ENCODE data around the gene CCDC24.
A peak's percentile ranks its signal among the peaks of the same experiment; 100 is the strongest.

The CCDC24 gene

DNA sequence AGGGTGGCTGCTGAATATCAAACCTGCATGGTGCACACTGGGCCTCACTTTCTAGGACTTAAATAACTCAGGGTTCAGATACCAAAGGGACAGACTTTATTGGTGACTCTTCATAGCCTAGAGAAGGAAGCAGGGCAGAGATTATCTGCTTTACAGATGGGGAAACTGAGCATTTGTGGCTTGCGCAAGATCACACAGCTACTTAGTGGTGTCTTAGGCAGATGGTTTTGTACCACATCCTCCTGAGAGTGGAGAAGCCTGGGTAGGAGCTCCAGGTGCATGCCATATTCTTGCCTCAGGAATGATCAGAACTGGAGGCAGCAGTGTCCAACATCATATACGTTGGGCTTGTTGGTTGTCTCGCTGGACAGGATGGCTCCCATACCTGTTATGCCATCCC, 28.4 kb upstream of the CCDC24 start:
- DNase-seq (ENCODE audit: low spot score) = no peak

DNA sequence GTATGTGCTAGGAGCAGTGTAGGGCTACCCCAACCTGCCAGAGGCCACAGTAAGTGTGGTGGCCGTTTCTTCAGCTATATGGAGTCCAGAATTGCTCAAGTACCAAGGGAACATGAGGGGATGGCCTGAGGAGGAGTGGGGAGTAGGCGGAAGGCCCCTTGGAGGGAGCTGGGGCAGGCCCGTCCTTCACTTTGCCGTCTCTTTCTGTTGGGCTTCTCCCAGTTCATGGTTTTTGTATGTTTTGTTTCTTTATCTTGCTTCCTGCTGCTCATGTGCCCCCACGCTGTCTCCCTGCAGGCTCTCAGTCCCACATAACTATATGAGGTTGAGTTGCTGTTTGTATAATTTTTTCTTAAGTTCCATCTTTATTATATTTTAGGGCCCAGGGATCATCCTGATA, 27.5 kb upstream of the CCDC24 start:
- DNase-seq (ENCODE audit: low spot score) = no peak

DNA sequence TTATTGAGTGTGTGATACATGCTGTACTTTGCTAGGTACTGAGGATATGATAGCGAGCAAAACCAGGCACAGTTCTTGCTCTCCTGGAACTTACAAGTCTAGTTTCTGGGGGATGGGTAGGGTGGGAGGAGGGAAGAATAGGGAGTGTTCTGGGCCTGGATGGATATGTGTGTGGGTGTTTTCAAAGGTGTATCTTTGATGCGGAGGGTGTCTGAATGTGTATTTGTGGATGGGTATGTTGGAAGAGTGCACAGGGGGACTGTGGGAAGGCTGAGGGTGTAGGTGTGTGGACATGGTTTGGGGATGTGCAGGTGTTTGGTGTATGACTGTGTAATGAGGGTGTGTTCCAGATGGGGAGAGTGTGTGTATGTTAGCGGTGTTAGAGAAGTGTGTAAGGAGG, 26.1 kb upstream of the CCDC24 start:
- DNase-seq (ENCODE audit: low spot score) = no peak

DNA sequence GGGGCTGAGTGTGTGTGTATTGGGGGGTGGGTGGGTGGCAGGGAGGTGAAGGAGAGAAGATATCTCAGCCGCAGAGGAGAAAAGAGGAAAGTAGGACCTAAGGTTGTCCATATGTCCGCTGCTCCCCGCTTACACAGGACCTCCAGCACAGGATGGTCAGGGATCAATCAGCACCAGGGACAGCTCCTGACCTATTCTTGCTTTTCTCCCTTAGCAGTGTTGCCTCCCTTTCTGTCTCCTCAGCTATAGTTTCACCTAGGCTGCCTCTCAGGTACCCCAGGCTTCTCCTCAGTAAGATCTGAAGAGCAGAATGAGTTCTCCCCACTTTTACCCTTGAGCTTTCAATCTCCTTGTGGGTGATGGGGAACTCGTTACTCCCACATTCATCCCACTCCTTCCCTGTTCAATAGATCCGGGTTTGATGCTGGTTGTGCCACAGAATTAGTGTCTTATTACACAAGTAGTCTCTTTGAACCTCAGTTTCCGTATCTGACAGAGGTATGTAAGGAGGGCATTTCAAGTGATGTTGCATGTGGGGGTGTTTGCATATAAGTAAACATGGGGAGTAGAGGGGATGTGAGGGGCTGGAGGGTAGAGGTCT, 23.0 kb upstream of the CCDC24 start:
- no peak for DNase-seq (ENCODE audit: low spot score)

DNA sequence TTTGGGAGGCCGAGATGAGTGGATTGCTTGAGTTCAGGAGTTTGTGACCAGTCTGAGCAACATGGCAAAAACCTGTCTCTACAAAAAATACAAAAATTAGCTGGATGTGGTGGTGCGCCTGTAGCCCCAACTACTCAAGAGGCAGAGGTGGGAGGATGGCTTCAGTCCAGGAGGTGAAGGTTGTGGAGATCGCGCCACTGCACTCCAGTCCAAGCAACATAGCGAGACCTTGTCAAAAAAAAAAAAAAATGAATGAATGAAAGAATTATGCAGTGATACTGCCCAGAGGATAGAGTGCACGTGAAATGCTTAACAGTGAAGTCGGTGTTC, 22.0 kb upstream of the CCDC24 start:
- no peak for DNase-seq (ENCODE audit: low spot score)

DNA sequence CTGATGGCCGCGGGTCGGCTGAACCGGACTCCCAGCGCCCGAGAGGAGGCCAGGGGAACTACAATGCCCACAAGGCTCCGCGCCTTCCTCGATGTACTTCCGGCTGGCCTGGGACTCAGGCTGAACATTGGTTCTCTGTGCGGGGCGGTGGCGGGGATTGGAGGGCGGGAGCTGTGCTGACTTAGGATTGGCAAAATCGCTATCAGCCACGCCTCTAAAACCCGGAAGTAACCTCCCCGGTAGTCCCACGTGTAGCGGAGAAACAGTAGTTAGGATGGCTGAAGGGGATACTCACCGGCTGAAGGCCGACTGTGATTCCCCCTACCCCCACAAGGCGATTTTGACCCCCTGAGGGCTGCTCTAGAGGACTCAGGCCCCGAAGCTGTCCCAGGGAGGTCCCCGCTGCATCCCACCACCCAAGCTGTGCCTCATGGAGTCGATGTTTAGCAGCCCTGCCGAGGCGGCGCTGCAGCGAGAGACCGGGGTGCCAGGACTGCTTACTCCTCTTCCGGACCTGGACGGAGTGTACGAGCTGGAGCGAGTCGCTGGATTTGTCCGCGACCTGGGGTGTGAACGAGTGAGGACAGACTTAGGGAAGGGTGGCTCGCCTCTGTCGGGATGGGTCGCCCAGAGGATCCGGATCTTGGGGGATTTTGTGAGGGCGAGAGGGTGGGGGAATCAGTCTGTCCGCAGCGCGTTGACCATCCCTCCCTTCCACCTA, 21.5 kb upstream of the CCDC24 start, which contains the start of gene DPH2:
Gene DPH2 (plus strand): TSS at position 265 of the 721 bp plus-strand sequence. CDS start 166 bp downstream, at position 431.
- peak; percentile 97 for DNase-seq (ENCODE audit: low spot score)

DNA sequence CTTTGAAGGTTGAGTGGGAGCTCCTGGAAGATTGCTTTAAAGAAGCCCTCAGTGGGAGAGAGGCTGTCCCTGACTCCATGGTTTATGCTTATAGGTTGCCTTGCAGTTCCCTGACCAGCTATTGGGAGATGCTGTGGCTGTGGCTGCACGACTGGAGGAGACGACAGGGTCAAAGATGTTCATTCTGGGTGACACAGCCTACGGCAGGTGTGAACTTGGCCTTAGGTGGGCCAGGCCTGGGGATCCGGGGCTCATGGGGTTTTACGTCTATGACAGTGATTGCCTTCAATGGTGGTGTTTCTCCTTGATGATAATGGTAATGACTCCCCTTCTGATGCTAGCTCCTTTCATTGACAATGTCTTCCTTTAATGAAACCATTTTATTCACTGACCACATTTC, 20.9 kb upstream of the CCDC24 start:
- DNase-seq (ENCODE audit: low spot score) = no peak

DNA sequence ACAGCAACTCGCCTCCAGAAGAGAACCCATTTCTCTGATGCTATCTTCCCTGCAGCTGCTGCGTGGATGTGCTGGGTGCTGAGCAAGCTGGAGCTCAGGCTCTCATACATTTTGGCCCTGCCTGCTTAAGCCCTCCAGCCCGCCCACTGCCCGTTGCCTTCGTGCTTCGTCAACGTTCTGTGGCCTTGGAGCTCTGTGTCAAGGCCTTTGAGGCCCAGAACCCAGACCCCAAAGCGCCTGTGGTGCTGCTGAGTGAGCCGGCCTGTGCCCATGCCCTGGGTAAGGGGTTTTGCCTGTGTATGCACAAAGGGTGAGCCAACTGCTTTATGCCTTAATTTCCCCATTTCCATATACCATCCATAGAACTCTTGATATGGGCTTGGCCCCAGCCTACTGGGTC, 20.5 kb upstream of the CCDC24 start:
- DNase-seq (ENCODE audit: low spot score) = no peak

DNA sequence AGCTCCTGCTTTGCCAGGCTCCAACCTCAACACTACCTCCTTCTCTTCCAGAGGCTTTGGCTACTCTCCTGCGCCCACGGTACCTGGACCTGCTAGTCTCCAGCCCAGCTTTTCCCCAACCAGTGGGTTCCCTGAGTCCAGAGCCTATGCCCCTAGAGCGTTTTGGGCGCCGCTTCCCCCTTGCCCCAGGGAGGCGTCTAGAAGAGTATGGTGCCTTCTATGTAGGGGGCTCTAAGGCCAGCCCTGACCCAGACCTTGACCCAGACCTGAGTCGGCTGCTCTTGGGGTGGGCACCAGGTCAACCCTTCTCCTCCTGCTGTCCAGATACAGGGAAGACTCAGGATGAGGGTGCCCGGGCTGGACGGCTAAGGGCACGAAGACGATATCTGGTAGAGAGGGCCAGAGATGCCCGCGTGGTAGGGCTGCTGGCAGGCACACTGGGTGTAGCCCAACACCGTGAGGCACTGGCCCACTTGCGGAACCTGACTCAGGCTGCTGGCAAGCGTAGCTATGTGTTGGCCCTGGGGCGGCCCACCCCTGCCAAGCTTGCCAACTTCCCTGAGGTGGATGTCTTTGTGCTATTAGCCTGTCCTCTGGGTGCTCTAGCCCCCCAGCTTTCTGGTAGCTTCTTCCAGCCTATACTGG, 19.9 kb upstream of the CCDC24 start:
- no peak for DNase-seq (ENCODE audit: low spot score)

DNA sequence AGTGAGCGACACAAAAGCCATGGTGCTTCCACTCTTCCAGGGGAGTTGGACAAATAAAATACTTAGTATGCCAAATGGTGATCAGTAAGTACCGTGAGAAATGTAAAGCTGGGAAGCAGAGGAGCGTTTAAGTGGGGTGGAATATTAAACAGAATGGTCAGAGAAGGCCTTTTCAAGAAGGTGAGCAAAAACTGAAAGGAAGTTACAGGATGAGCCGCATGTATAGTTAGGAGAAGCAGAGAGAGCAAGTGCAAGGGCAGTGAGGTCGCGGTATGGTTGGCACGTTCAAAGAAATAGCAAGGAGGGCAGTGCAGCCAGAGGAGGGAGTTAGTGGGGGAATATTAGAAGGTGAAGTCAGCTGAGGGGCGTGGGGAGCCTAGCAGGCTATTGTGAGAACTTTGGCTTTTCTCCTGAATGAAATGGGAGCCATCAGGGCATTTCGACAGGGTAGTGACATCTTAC, 17.4 kb upstream of the CCDC24 start:
- no peak for DNase-seq (ENCODE audit: low spot score)

DNA sequence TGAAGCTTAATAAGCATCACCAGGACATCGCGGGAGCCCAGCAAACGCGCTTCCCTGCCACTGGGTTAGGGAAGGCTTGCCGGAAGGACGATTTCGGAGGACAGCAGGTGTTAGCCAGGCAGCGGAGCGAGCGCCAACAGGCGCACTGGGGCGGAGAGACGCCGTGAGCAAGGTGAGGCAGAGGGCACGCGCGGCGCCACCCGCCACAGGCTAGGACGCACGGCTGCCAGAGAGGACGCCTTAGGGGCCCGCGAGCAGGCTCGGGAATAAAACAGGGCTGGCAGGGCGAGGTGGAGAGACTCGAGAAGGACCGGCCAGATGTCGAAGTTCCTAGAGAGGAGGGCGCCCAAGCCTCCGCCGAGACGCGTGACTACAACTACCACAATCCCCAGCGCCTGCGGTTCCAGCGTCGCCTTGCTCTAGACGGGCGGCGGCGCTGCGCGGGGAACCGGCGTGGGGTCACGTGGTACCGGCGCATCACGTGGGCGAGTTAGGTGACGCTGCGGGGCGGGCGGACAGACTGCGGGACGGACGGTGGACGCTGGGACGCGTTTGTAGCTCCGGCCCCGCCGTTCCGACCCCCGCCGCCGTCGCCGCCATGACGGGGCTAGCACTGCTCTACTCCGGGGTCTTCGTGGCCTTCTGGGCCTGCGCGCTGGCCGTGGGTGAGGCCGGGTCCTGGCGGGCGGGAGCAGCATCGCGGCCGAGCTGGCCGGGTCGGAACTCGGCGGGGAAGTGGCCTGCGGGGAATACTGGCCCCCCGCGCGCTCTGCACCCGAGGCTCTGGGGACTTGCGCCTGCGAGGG, 16.8 kb upstream of the CCDC24 start, which contains the start of gene ATP6V0B:
Gene ATP6V0B (plus strand): TSS at position 518 of the 806 bp plus-strand sequence. CDS start 81 bp downstream, at position 599.
- peak; percentile 93 for DNase-seq (ENCODE audit: low spot score)

DNA sequence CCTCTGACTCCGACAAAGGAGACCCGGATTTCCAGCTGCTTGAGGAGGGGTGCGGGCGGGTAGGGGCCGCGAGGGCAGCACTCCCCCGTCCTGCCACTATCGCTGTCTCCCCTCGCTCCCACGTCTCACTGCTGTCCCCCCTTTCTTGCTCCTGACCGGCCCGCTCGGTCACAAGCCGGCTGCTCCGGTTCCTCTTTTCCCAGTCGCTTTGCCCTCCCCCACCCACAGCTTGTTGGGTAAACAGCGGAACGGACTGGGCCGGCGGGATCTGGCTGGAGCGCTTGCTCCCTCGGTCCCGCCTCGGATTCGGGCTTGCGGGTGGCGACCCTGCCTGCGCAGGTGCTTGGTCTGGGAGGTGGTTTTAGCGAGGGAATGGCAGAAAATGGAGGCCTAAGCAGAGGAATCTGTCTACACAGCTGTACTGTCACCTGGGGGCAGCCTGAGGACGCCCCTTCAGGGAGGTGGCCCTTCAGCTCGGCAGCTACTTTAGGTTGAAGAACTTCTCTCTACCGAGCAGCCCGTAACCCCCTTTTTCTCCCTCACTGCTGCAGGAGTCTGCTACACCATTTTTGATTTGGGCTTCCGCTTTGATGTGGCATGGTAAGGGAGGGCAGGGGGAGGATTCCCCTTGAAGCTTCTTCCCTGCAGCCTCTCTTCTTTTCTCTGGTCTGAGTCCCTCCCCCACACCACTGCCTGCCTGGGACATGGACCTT, 16.0 kb upstream of the CCDC24 start:
- peak; percentile 56 for DNase-seq (ENCODE audit: low spot score)

DNA sequence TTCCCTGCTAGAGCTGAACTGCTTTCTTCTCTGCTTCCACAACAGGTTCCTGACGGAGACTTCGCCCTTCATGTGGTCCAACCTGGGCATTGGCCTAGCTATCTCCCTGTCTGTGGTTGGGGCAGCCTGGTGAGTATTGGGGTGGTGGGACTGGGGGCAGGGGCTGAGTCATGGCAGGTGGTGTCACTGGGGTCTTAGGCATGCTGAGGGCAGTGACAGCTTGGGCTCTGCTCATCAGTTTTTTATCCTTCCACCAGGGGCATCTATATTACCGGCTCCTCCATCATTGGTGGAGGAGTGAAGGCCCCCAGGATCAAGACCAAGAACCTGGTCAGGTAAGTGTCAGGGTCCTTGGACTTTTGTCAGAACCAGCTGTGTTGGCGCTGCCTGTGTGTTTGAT, 15.4 kb upstream of the CCDC24 start:
- DNase-seq (ENCODE audit: low spot score) = no peak

DNA sequence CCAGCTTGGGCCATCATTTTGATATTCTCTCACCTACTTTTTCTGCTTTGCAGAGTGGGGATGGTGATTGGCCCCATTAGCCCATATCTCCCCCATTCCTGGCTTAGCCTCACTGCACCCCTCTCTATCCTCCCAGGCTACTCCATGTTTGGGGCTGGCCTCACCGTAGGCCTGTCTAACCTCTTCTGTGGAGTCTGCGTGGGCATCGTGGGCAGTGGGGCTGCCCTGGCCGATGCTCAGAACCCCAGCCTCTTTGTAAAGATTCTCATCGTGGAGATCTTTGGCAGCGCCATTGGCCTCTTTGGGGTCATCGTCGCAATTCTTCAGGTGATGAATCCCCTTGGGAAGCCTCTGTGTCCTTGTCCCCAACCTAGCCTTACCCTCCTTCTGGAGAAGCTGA, 14.5 kb upstream of the CCDC24 start:
- DNase-seq (ENCODE audit: low spot score) = no peak

DNA sequence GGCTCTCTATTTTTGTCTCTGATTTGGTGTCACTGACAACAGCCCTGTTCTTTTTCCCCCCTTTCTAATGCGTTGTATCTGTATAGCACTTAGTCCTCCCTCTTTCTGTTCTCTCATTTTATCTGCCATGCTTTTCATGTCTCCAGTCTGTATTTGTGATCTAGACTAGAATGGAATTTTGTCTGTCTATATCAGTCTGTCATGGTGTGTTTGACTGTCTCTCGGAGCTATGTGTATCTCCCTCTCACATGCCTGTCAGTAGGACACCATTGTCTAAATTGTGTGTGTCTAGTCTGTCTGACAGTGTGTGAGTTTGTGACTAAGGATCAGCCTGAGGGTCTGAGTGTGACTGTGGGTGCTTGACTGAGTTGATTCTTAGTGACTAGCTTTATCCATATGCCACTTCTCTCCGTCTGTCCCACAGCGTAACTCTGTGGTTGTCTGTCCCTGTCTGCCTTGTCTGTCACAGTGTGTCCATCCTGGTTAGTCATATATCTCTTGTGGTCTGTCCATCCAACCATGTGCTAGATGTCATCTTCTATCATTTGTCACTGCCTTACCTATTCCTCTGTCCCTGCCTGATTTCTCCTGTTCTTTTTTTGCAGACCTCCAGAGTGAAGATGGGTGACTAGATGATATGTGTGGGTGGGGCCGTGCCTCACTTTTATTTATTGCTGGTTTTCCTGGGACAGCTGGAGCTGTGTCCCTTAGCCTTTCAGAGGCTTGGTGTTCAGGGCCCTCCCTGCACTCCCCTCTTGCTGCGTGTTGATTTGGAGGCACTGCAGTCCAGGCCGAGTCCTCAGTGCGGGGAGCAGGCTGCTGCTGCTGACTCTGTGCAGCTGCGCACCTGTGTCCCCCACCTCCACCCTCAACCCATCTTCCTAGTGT, 13.8 kb upstream of the CCDC24 start:
- DNase-seq (ENCODE audit: low spot score) = no peak

DNA sequence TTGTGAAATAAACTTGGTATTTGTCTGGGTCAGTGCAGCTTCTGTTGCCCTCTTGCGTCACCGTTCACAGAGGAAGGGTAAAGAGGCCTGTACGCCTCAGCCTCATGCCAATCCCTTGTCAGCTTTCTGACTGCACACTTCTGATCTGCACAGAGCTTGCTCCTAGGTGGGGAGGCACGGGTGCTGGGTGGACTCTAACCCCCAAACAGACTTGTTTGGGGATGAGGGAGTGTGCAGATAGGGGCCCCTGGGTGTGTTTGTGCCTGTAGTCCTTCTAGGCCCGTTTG, 13.2 kb upstream of the CCDC24 start:
- no peak for DNase-seq (ENCODE audit: low spot score)

DNA sequence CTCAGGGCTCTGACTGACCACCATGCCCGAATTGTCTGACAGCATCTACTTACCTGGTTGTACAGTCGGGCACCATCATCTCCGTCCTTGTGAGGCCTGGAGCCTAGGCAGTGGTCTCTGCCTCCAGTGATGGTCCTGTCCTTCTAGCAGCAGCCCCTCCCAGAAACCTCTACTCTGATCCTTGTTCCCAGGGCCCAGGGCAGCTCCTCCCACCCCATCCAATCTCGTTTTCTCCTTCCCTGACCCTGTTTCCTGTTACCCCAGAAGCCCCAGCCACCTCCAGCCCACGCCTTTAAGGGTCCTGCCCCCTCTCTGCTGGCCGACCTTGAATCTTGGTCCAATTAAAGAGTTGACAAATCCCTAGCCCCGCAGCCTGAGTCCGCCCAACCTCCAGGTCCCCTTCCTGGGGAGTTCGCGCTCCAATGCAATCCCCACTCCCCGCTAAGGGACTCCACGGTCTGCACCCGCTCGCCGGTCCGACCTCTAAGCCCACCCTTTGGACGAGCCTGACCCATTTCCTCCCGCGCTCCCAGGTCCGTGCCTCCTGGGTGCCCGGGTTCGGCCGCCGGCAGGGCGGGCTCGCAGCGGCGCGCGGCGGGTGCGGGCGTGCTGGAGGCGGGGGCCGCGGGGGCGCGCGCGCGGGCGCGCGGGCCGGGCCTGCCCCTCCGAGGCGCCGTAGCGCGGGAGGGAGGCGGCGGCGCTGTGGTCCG, 12.7 kb upstream of the CCDC24 start, which contains the start of gene B4GALT2:
Gene B4GALT2 (plus strand): TSS at position 660 of the 710 bp plus-strand sequence. CDS start 1,951 bp downstream, outside the sequence.
- no peak for DNase-seq (ENCODE audit: low spot score)

DNA sequence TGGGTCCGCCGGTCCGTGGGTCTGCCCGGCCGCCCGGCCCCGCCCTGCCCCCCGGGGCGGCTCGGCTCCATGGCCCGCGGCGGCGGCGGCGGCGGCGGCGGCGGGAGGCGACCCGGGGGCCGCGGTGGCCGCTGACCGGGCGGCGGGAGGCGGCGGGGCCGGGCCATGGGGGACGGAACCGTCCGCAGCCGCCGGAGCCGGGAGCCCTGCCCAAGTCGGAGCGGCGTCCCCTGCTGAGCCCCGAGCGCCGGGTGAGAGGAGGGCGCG, 12.2 kb upstream of the CCDC24 start:
- no peak for DNase-seq (ENCODE audit: low spot score)

DNA sequence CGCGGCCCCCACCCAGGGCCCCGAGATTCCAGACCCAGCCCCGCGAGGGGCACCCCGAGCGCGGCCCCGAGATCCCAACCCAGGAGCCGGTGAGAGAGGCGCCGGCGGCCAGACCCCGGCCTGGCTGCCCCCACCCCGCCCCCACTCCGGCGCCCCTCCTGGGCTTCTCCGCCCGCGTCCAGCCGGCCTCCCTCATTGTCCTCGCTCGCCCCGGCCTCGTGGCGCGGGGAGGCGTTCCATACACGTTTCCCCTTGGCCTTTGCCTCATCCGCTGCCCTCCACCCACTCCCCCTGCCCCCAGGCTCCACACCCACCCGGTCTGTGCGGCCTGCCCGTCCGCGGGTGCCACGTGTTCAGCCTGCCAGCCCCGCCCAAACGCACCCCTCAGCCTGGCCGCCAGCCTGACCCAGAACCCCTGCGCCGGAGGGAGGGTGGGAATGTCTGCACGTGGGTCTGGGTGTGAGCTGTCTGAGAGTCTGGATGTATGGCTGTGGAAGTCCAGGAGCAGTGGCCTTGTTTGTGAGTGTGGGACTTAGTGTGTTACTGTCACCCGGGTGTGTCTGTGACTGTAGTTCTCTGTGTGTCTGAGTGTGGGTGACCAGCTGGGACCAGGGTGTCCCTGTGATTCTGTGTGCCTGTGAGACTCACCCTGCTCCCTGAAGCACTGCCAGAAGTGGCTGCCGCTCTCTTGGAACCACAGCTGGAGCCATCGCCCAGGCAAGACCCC, 11.7 kb upstream of the CCDC24 start:
- no peak for DNase-seq (ENCODE audit: low spot score)

Measured in pons (tissue), 1 donor.